MM.1S (cell line): ENCODE results near the gene PIK3C2G.

ENCODE experiments used
- DNase-seq: peaks from one replicate; pipeline ENCODE4 v3.0.0-alpha.2; 2015
- H2AFZ ChIP-seq: fragments of 300-600 bp; sonication (generic); 2 replicates; pipeline ENCODE4 v1.6.0; 2016; ENCODE audit warnings: antibody characterized with exemption, low read length
- H3F3A ChIP-seq: fragments of 300-600 bp; sonication (generic); 2 replicates; pipeline ENCODE4 v1.6.1; 2016; ENCODE audit warnings: mild to moderate bottlenecking, antibody characterized with exemption, low read length, moderate library complexity, mixed read lengths; ENCODE audit not compliant: insufficient read depth
- H3K27ac ChIP-seq: fragments of 300-600 bp; sonication (generic); 2 replicates; pipeline ENCODE4 v1.5.1; 2016; ENCODE audit warnings: mild to moderate bottlenecking, low read length
- H3K27me3 ChIP-seq: fragments of 300-600 bp; sonication (generic); replicated peaks from 2 replicates; pipeline ENCODE4 v1.6.0; 2016; ENCODE audit warnings: low read length; ENCODE audit not compliant: insufficient read depth
- H3K36me3 ChIP-seq: fragments of 300-600 bp; sonication (generic); replicated peaks from 2 replicates; pipeline ENCODE4 v1.6.1; 2016; ENCODE audit warnings: mild to moderate bottlenecking, low read length, mixed read lengths; ENCODE audit not compliant: insufficient read depth
- H3K4me1 ChIP-seq: fragments of 300-600 bp; sonication (generic); 2 replicates; pipeline ENCODE4 v1.6.1; 2016; ENCODE audit warnings: low read length, mixed read lengths
- H3K4me2 ChIP-seq: fragments of 300-600 bp; sonication (generic); 2 replicates; pipeline ENCODE4 v1.6.0; 2016; ENCODE audit warnings: low read depth, low read length
- H3K4me3 ChIP-seq: fragments of 300-600 bp; sonication (generic); 2 replicates; pipeline ENCODE4 v1.5.1; 2016; ENCODE audit warnings: low read length, mixed read lengths
- H3K79me2 ChIP-seq: fragments of 300-600 bp; sonication (generic); 2 replicates; pipeline ENCODE4 v1.6.1; 2016; ENCODE audit warnings: mixed run types, low read length, mixed read lengths
- H3K9ac ChIP-seq: fragments of 300-600 bp; sonication (generic); 2 replicates; pipeline ENCODE4 v1.6.1; 2016; ENCODE audit warnings: low read length, mixed read lengths
- H3K9me2 ChIP-seq: fragments of 300-600 bp; sonication (generic); replicated peaks from 2 replicates; pipeline ENCODE4 v1.6.1; 2016; ENCODE audit warnings: mild to moderate bottlenecking, low read length, mixed read lengths; ENCODE audit not compliant: insufficient read depth
- H3K9me3 ChIP-seq: fragments of 300-600 bp; sonication (generic); replicated peaks from 2 replicates; pipeline ENCODE4 v1.6.1; 2016; ENCODE audit warnings: mild to moderate bottlenecking, low read length, mixed read lengths; ENCODE audit not compliant: insufficient read depth
- H4K20me1 ChIP-seq: fragments of 300-600 bp; sonication (generic); 2 replicates; pipeline ENCODE4 v1.6.1; 2016; ENCODE audit warnings: mild to moderate bottlenecking, low read length, moderate library complexity, mixed read lengths; ENCODE audit not compliant: insufficient read depth
- EZH2 ChIP-seq: fragments of 300-600 bp; sonication (generic); optimal IDR thresholded peaks from 2 replicates; pipeline ENCODE3; 2017; ENCODE audit warnings: low read depth, mild to moderate bottlenecking, antibody characterized with exemption, low read length, mixed read lengths
- EZH2phosphoT487 ChIP-seq: fragments of 300-600 bp; sonication (generic); IDR thresholded peaks from 2 replicates; pipeline ENCODE4 v1.6.1; 2018; ENCODE audit warnings: antibody characterized with exemption, low read length
- TF ChIP-seq, protein P1 (sequence below): fragments of 300-600 bp; sonication (generic); IDR thresholded peaks from 2 replicates; pipeline ENCODE4 v1.5.1; 2016; ENCODE audit warnings: antibody characterized with exemption, low read length, mixed read lengths

PIK3C2G gene

DNA sequence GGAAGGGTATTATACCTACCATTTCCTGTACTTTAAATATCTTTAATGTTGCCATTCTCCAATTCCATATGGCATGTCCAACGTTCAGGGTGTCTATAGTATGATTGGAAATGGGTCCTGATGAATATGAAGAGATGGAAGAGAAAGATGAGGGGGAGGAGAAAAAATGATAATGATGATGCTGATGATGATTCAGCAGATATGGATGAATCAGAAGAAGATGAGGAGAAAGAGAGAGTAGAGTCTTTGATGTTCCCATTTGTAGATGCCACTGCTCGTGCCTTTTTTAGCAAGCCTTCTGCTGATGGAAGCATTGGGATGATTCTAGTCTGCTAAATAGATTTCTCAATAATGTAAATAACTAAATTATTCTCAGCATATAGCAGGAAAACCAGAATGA lies 163.5 kb downstream of the PIK3C2G start:
- Histone ChIP-seq H3K4me2 (no peak overlapping the region), H3K27me3 (no peaks in the 10 kb centered on the region), H2AFZ (no peak overlapping the region), H3K9ac (no peak overlapping the region), H3K9me3 (no peaks in the 10 kb centered on the region), H3F3A (no peaks in the 10 kb centered on the region), H4K20me1 (no peaks in the 10 kb centered on the region), H3K79me2 (no peaks in the 10 kb centered on the region), H3K4me1 (no peaks in the 10 kb centered on the region), H3K36me3 (no peaks in the 10 kb centered on the region), H3K9me2 (no peaks in the 10 kb centered on the region), H3K27ac (no peak overlapping the region), H3K4me3 (no peak overlapping the region)
- TF ChIP-seq EZH2: no peak
- no peak for DNase-seq

DNA sequence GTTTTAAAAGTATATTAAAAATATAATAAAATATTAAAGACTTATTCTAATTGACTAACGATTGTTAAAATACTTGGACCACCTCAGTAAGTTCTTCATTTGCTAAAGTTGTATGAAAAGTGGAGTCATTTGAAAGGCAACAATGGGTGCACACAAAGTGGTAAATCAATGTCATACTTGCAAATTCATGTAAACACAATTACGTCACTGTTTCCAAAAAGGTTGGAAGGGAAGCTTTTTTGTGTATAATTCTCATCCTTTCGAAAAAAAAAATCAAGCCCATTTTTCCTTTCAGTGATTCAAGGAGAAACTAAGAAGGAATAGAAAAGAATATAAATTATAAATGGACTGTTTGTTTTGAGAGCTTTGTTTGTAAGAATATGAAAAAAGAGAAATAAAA lies 166.2 kb downstream of the PIK3C2G start:
- no peak overlapping the region for H3K4me2 ChIP-seq
- no peaks in the 10 kb centered on the region for H3K9me3 ChIP-seq
- no peaks in the 10 kb centered on the region for H3K4me1 ChIP-seq
- no peaks in the 10 kb centered on the region for H3K36me3 ChIP-seq
- H3K9me2 ChIP-seq: no peaks in the 10 kb centered on the region
- H3K4me3 ChIP-seq: no peak overlapping the region
- H3K27me3 ChIP-seq: no peaks in the 10 kb centered on the region
- no peak for DNase-seq
- H3F3A ChIP-seq: no peaks in the 10 kb centered on the region
- H2AFZ ChIP-seq: no peak overlapping the region
- H4K20me1 ChIP-seq: no peaks in the 10 kb centered on the region
- TF ChIP-seq, protein P1, sequence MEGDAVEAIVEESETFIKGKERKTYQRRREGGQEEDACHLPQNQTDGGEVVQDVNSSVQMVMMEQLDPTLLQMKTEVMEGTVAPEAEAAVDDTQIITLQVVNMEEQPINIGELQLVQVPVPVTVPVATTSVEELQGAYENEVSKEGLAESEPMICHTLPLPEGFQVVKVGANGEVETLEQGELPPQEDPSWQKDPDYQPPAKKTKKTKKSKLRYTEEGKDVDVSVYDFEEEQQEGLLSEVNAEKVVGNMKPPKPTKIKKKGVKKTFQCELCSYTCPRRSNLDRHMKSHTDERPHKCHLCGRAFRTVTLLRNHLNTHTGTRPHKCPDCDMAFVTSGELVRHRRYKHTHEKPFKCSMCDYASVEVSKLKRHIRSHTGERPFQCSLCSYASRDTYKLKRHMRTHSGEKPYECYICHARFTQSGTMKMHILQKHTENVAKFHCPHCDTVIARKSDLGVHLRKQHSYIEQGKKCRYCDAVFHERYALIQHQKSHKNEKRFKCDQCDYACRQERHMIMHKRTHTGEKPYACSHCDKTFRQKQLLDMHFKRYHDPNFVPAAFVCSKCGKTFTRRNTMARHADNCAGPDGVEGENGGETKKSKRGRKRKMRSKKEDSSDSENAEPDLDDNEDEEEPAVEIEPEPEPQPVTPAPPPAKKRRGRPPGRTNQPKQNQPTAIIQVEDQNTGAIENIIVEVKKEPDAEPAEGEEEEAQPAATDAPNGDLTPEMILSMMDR: no peak
- TF ChIP-seq EZH2phosphoT487 (no peak), EZH2 (no peak)
- no peak overlapping the region for H3K9ac ChIP-seq
- no peaks in the 10 kb centered on the region for H3K79me2 ChIP-seq
- H3K27ac ChIP-seq: no peak overlapping the region

GRCh38 chr12:18428416-18428815 lies 167.1 kb downstream of the PIK3C2G start:
- Histone ChIP-seq H3K79me2 (no peaks in the 10 kb centered on the region), H3F3A (no peaks in the 10 kb centered on the region), H3K9me3 (no peaks in the 10 kb centered on the region), H3K4me2 (no peak overlapping the region), H2AFZ (no peak overlapping the region), H3K36me3 (no peaks in the 10 kb centered on the region), H3K27ac (no peak overlapping the region), H3K4me1 (no peaks in the 10 kb centered on the region), H4K20me1 (no peaks in the 10 kb centered on the region), H3K9me2 (no peaks in the 10 kb centered on the region), H3K27me3 (no peaks in the 10 kb centered on the region), H3K9ac (no peak overlapping the region), H3K4me3 (no peak overlapping the region)
- TF ChIP-seq, protein P1: no peak
- no peak for TF ChIP-seq EZH2
- no peak for TF ChIP-seq EZH2phosphoT487
- DNase-seq: no peak

DNA sequence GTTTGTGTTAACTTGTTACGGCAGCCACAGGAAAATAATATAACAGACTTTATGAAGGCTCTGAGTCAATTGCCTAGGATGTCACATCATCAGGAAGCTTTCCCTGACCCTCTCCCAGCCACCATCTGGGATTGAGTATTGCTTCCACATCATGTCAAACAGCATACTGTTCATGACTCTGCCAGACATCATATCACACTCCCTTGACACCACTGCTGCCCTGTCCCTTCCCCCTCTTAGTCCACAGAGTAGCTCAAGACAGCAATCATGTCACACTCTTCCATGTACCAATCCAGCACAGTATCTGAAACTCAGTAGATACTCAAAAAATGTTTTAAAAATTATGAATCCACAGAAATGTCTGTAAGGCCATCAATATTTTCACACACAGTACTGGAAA lies 168.0 kb downstream of the PIK3C2G start:
- no peak for DNase-seq
- H3K79me2 ChIP-seq: no peaks in the 10 kb centered on the region
- H3K27ac ChIP-seq: no peak overlapping the region
- H3K9me2 ChIP-seq: no peaks in the 10 kb centered on the region
- H2AFZ ChIP-seq: no peak overlapping the region
- no peaks in the 10 kb centered on the region for H3K4me1 ChIP-seq
- H3K4me3 ChIP-seq: no peak overlapping the region
- no peaks in the 10 kb centered on the region for H3F3A ChIP-seq
- TF ChIP-seq EZH2phosphoT487: no peak
- no peak for TF ChIP-seq EZH2
- TF ChIP-seq, protein P1: no peak
- H4K20me1 ChIP-seq: no peaks in the 10 kb centered on the region
- no peaks in the 10 kb centered on the region for H3K27me3 ChIP-seq
- no peak overlapping the region for H3K4me2 ChIP-seq
- H3K36me3 ChIP-seq: no peaks in the 10 kb centered on the region
- H3K9me3 ChIP-seq: no peaks in the 10 kb centered on the region
- H3K9ac ChIP-seq: no peak overlapping the region
